ENCODE results near the gene CYBA. TPM values are rescaled to one million over a fixed set of nuclear protein-coding genes. Genes with fewer than 3 reads are reported as not detected.
A peak's percentile ranks its signal among the peaks of the same experiment; 100 is the strongest.

The CYBA gene
- total and polyA plus RNA-seq, 9 of the 15 experiments (the other 6 are each of a cell fraction or from before 2014, with no cell fraction given): 0.34 to 683 (median 93.0) TPM

DNA sequence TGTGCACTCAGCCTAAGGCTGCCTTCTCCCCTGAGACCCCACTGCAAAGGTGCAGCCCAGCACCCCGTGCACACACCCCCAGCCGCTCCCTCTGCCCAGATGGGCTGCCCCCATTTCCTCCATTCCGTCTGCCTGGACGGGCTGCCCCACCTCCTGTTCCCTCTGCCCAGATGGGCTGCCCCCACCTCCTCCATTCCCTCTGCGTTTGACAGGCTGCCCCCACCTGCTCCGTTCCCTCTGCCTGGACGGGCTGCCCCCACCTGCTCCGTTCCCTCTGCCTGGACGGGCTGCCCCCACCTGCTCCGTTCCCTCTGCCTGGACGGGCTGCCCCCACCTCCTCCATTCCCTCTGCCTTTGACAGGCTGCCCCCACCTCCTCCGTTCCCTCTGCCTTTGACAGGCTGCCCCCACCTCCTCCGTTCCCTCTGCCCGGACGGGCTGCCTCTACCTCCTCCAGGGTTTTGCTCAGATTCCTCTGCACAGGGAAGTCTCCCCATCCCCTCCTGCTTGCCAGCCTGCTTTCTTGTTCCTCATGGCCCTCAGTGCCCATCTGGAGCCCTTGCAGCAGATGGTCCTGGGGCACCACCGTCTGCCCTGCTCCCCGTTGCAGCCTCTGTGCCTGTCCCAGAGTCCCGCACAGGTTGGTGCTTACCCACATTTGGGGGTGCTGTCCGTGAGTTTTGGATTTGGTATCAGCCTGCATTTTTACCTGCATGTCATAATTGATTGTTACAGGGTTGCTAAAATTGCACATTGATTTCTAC, 35.9 kb downstream of the CYBA start:
- TF ChIP-seq NFIC (IDR thresholded peaks at IDR 0.05) (no peak), KLF13 (tag; IDR thresholded peaks at IDR 0.05; ENCODE audit: borderline replicate concordance, low read depth) (no peak), YY1 (IDR thresholded peaks at IDR 0.05; ENCODE audit: borderline replicate concordance in 1 of 3, control insufficient read depth in 1 of 3, extremely low read depth in 1 of 3, insufficient read depth in 3 of 3, insufficient read length in 1 of 3, insufficient replicate concordance in 2 of 3, low read depth in 1 of 3, low read length in 2 of 3) (no peak), ZFX (CRISPR knock-in tag; IDR thresholded peaks at IDR 0.05) (no peak), ETV1 (tag; conservative IDR thresholded peaks at IDR 0.05; ENCODE audit: low read depth) (no peak)
- TF ChIP-seq, protein P1, sequence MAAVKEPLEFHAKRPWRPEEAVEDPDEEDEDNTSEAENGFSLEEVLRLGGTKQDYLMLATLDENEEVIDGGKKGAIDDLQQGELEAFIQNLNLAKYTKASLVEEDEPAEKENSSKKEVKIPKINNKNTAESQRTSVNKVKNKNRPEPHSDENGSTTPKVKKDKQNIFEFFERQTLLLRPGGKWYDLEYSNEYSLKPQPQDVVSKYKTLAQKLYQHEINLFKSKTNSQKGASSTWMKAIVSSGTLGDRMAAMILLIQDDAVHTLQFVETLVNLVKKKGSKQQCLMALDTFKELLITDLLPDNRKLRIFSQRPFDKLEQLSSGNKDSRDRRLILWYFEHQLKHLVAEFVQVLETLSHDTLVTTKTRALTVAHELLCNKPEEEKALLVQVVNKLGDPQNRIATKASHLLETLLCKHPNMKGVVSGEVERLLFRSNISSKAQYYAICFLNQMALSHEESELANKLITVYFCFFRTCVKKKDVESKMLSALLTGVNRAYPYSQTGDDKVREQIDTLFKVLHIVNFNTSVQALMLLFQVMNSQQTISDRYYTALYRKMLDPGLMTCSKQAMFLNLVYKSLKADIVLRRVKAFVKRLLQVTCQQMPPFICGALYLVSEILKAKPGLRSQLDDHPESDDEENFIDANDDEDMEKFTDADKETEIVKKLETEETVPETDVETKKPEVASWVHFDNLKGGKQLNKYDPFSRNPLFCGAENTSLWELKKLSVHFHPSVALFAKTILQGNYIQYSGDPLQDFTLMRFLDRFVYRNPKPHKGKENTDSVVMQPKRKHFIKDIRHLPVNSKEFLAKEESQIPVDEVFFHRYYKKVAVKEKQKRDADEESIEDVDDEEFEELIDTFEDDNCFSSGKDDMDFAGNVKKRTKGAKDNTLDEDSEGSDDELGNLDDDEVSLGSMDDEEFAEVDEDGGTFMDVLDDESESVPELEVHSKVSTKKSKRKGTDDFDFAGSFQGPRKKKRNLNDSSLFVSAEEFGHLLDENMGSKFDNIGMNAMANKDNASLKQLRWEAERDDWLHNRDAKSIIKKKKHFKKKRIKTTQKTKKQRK (IDR thresholded peaks at IDR 0.05; ENCODE audit: borderline replicate concordance, low read depth, low read length): no peak
- Histone ChIP-seq H3K27ac (ENCODE audit: extremely low read depth, low read depth, low read length) (no peak overlapping the region), H3K4me2 (ENCODE audit: insufficient read depth, low read length) (no peak overlapping the region), H3K4me1 (replicated peaks in 1 of 2; ENCODE audit: control insufficient read depth in 2 of 2, insufficient read depth in 2 of 2, low read length in 2 of 2) (peaks cover 24 to 45% of the 10 kb centered on the region in 2 experiments; a peak in 4 of 5 replicates), H4K20me1 (replicated peaks; ENCODE audit: control insufficient read depth, insufficient read depth, low read length) (peaks cover 26% of the 10 kb centered on the region; the same call in 1 of the 2 replicates), H2AFZ (ENCODE audit: low read depth, low read length) (no peak overlapping the region), H3K9me3 (replicated peaks; ENCODE audit: control insufficient read depth, insufficient read depth, low read depth, low read length) (no peaks in the 10 kb centered on the region), H3K27me3 (ENCODE audit: control insufficient read depth in 2 of 2, insufficient read depth in 2 of 2, low read length in 2 of 2) (no peaks in the 10 kb centered on the region), H3K9me1 (ENCODE audit: control insufficient read depth, insufficient read depth, low read length) (peaks cover 15% of the 10 kb centered on the region), H3K9ac (ENCODE audit: insufficient read depth in 1 of 2, low read depth in 2 of 2, low read length in 2 of 2) (peak overlapping the region in 1 of 2 experiments; percentile 18; a peak in 1 of 4 replicates), H3K4me3 (no peak overlapping the region), H3K79me2 (ENCODE audit: control insufficient read depth, insufficient read depth, low read length) (peaks cover 53% of the 10 kb centered on the region), H3K36me3 (ENCODE audit: control insufficient read depth, insufficient read depth, low read length) (peaks cover 89% of the 10 kb centered on the region; the same call in 2 of the 3 replicates)
- CTCF ChIA-PET (ENCODE audit: low intra/inter-chr PET ratio): no interaction called here
- FAIRE-seq (no peak), DNase-seq (ENCODE audit: extremely low read depth in 1 of 4, low spot score in 3 of 4) (no peak), ATAC-seq (no peak)
- 91% methylated on average over 18 of the region's 19 CpGs for WGBS (ENCODE audit: insufficient coverage, low coverage, missing lambda C conversion rate)
- no TSS peak for BruUV-seq (replicated peaks)
- intact Hi-C loops (cut with micrococcal nuclease): no loop called here
- POLR2A ChIA-PET: no interaction called here
- in situ Hi-C loops (cut with MboI): no loop called here
